ENCODE measurements around the gene NFRKB. TPM values are rescaled to one million over a fixed set of nuclear protein-coding genes. Genes with fewer than 3 reads are reported as not detected.
"Not testable (repeated sequence)": the region's sequence is repeated elsewhere in the genome, so short reads cannot be mapped to it uniquely, and the experiment has no call there.

Gene NFRKB
- total RNA-seq, 1 donor from 2014 or later, result 34.9 TPM

GRCh38 chr11:129894278-129895125 lies 876 bp downstream of the NFRKB start:
- intact Hi-C loops (cut with micrococcal nuclease), result loop anchor here (1.0 to 10.0 kb wide), 7 partner anchors 28 to 1022 kb away; partner anchors contain the start of genes APLP2, PRDM10, SNX19 and ZBTB44

DNA sequence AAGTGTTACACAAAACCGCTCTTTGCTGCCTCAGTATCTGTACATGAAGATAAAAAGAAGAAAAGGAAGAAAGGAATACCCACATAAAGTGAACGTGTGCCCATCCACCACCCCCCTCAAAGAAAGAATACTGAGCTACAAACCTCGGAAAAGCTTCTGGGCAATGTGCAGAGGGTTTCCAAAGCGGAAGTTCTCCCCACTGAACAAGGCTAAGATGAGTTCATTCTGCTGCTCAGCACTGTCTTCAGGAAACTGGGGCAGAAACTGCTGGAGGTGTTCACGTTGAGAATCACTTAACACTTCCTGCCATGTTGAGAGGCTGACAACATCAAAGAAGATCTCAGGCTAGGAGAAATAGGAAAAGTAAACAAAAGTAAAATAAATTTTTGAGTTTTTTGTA lies 6.9 kb downstream of the NFRKB start:
- intact Hi-C loops (cut with micrococcal nuclease), result no loop called here

DNA sequence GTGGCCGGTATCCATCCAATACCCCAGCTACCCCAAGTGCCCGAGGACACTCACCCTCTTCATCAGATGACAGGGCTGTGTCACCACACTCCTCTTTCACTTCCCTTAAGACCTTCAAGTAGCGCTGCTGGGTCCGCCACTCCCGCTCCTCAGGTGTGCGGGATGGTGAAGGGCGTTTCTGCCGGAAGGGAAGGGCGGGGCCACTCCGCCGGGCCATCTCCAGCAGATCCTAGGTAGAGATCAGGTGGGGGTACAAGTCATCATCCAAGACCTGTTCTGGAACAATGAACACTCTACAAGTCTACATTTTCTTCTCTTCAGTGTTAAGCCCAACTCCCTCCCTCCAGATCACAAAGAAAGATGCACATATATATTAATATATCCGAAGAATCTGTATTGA lies 10.0 kb downstream of the NFRKB start:
- intact Hi-C loops (cut with micrococcal nuclease), result no loop called here

DNA sequence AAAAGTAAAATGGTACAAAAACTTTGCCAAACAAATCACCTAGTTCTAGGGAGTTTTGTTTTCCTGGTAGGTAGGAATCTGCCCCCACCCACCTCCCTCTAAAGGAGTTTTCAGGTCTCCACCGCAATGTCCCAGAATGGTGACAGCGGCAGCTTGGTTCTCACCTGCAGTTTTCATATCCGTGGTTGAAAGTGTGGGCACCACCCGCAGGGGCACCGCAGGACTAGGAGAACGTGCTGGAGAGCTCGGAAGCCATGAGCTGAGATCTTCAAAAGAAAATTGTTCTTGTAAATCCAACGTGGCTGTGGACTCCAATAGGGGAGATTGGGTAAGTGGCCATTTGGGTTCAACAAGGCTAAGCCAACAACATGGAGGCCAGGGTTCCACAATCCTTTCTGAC lies 10.8 kb downstream of the NFRKB start:
- intact Hi-C loops (cut with micrococcal nuclease), result loop anchor here (5.0 kb wide), 1 partner anchor 248 kb away; no protein-coding TSS in a partner anchor

DNA sequence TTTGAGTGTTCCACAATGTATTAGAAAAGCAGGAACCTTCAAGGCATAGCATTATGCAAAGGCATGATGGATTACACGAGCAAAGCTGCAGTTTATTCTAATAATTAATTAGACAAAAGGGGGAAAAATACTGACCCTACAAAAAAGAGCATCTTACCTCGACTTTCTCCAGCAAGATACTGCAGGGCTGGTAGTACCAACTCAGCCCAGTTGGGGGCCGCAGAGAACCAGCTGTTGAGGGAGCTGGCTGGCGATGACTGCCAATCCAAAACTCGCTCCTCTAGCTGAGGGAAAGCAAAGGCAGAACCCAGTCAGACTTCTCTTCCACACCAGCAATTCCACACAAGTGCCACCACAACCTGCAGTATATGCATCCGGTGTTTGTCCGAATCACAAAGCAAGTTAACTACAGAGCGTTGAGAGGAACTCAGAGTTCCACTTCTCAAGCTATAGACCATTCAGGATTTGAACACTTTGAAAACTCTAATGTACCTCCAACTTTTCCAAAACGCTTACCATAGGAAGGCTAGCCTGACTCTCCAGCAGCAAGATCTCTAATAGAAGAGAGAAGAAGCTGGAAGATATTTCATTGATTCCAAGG lies 13.7 kb downstream of the NFRKB start:
- intact Hi-C loops (cut with micrococcal nuclease), result loop anchor here (5.0 kb wide), 1 partner anchor 251 kb away; no protein-coding TSS in a partner anchor

DNA sequence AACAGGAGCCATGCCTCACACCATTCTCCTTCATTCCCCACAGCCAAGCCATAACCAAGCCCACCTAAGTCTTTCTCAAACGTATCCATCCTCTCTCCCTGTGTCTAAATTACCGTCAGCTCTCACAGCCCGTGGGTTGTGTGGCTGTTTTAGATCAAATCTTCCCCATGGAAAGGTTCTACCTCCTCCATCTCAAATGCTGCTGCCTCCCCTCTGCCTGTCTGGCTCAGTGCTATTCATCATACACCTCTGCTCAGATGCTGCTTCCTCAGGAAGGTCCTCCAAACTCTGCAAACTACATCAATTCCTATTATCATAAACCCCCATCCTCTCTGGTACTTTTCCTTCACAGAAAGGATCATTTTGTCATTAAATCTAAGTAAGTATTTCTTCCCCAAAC lies 15.1 kb downstream of the NFRKB start:
- intact Hi-C loops (cut with micrococcal nuclease), result loop anchor here (5.0 kb wide), 1 partner anchor 252 kb away; no protein-coding TSS in a partner anchor

DNA sequence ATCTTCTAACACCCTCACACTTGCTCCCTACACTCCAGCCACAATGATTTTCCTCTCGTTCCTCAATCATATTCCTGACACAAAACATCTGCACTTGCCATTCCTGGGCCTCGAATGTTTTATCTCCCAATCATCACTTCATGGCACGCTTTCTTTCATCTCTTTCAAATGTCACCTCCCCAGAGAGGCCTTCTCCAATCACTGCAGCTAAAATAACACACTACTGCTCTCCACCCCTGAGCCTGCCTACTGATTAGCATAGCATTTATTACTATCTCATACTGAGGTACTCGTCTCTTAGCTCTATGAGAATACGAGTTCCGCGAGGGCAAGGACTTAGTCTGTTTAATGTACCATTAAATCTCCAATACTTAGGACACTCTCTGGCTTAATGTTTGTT lies 23.5 kb downstream of the NFRKB start:
- intact Hi-C loops (cut with micrococcal nuclease), result no loop called here

- intact Hi-C loops (cut with micrococcal nuclease), result not testable (repeated sequence)
These were observed 26.8 kb downstream of the NFRKB start for GRCh38 chr11:129868626-129869025.

- intact Hi-C loops (cut with micrococcal nuclease), result no loop called here
These were observed 29.1 kb downstream of the NFRKB start for GRCh38 chr11:129866311-129866710.

GRCh38 chr11:129865701-129866100 lies 29.7 kb downstream of the NFRKB start:
- intact Hi-C loops (cut with micrococcal nuclease), result no loop called here

- intact Hi-C loops (cut with micrococcal nuclease), result no loop called here
These were observed 30.6 kb downstream of the NFRKB start for GRCh38 chr11:129864811-129865210.

- intact Hi-C loops (cut with micrococcal nuclease), result no loop called here
These were observed 33.5 kb downstream of the NFRKB start for GRCh38 chr11:129861702-129862522.

DNA sequence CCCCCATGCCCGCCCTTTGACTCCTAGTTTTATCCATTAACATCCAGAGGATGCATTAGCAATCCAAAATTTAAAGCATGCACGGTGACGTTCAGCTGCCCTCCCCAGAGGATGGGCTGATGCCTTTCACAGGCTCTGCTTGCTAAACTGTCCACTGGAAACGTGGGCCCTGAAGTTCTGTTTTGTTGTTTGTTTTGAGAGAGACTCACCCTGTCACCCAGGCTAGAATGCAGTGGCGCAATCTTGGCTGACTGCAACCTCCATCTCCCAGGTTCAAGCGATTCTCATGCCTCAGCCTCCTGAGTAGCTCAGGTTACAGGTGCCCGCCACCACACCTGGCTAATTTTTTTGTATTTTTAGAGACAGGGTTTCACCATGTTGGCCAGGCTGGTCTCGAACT lies 39.3 kb downstream of the NFRKB start:
- intact Hi-C loops (cut with micrococcal nuclease), result no loop called here

- intact Hi-C loops (cut with micrococcal nuclease), result no loop called here
These were observed 40.3 kb downstream of the NFRKB start for GRCh38 chr11:129855086-129855485.

GRCh38 chr11:129854232-129854805 lies 41.1 kb downstream of the NFRKB start:
- intact Hi-C loops (cut with micrococcal nuclease), result no loop called here

DNA sequence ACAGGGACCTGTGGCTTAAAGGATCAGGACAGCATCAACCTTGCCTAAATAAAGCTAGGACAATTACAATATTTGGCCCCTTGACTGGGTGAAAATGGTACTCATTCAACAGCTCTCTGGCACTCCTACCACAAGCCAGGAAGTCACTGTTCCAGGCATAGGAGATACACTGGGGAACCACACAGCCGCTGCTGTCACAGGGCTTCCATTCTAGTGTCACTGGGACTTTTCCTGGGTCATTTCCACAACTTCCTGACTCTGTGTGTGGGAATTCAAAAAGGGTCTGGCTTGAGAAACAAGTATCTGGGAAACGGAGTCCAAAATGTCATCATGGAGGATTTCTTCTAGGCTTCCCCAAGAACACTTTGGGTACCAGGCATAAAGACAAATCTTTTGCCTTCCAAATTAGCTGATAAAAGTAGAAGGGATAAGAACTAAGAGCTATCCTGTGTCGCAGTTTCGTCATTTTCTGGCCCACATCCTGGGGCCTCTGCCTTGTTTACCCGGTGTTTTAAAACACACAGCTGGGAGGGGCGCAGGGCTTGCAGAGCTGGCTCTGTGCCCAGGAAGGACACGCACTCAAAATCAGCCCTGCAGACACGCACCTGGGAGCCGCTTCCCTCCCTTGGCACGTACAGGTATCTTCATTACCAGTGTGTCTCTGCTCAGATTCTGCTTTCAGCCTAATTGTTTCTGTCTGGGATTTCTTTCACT lies 41.7 kb downstream of the NFRKB start:
- intact Hi-C loops (cut with micrococcal nuclease), result loop anchor here (2.0 kb wide), 1 partner anchor 41 kb away; the partner anchor contains the start of gene NFRKB

DNA sequence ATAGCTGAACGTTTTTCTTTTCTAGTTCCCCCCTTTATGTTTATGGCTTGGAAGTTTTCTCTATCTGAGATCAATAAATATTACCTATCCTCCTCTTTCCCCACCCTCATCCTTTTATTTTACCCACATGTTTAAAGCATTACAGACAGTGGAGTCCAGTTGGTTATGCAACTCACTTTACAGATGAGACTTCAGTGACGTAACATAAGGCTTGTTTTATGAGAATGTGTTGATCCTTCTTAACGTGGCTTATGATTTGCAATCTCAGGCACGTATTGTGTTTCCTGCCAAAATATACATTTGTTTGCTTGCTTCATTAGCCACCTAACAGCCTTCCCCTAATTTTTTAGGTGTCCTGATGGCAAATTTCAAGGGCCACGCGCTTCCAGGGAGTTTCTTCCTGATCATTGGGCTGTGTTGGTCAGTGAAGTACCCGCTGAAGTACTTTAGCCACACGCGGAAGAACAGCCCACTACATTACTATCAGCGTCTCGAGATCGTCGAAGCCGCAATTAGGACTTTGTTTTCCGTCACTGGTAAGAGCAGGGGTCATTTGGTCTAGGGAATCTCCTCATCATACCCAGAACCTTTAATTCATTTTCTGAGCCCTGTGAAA lies 43.1 kb downstream of the NFRKB start:
- intact Hi-C loops (cut with micrococcal nuclease), result loop anchor here (2.0 kb wide), 1 partner anchor 43 kb away; the partner anchor contains the start of gene NFRKB

GRCh38 chr11:129849447-129850130 lies 45.8 kb downstream of the NFRKB start:
- intact Hi-C loops (cut with micrococcal nuclease), result loop anchor here (5.0 kb wide), 1 partner anchor 37 kb away; no protein-coding TSS in a partner anchor

GRCh38 chr11:129847361-129847760 lies 48.0 kb downstream of the NFRKB start:
- intact Hi-C loops (cut with micrococcal nuclease), result loop anchor here (5.0 kb wide), 1 partner anchor 35 kb away; no protein-coding TSS in a partner anchor
